ENCODE results near the gene UBXN6. TPM values are rescaled to one million over a fixed set of nuclear protein-coding genes. Genes with fewer than 3 reads are reported as not detected.
A peak's percentile ranks its signal among the peaks of the same experiment; 100 is the strongest.

UBXN6 gene
- total RNA-seq, 1 donor from 2014 or later = 105 TPM

DNA sequence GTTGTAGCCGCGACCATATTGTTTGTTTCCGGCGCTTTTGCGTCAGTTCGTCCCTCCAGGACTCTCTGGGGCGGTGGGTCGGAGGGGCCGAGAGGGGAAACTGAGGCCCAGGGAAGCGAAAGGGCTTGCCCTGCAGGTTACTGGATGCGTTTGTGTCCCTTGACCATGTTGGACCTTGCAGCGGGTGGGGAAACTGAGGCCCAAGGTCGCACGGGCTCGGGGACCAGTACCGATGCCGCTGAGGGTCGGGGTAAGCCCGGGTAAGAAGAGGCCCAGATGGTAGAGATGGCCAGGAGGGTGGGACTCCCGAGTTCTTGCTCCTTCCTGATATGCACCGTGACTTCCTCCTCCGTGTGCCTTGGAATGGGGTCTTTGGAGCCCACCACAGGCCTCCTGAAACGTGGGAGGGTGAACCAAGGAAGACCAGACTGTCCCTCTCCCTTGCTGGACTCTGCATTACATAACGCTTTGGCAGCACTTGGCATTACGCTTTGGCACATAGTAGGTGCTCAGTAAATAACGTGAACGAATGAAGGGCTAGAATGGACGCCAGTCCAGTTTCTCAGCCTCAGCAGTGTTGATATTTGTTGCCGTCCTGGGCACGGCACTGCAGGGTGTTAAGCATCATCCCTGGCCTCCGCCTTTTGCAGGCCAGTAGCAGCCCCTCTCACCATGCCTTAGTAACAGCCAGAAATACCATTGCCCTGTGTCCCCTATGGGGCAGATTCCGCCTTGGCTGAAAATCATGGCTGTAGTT, 54.4 kb downstream of the UBXN6 start:
- DNase-seq (ENCODE audit: low read depth) = no peak

DNA sequence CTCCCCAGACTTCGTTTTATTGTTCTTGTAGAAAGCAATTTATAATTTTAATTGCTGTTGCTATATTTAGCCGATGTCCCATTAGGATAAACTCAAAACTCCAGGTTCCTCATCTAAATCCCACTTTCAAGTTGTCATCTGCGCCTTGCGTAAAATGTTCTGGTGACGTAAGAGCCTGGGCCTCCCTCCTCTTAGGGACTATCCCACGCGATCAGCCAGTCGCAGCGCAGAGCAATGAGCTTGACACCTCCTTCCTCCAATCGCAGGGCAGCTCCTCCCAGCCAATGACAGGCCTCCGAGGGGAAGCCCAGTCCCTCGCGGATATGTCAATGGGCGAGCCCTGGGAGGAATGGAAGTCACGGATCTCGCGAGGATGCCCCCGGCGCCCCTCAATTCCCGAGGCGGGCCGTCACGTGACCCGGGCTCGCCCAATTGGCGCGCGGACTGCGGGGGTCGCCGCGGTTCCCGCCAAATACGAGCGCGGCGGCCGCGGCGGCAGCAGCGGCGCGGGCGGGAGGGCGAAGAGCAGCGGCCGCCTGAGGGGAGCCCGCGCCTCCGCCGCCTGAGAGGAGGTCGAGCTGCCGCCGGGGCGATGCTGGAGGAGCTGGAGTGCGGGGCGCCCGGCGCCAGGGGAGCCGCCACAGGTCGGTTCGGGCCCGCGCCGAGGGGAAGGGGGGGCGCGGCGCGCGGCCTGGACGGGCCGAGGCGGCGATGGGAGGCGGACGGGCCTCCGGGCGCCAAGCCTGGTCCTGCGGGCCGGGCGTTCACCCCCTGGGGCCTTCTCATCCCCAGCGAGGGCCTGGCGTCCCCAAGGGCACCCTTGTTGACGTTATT, 55.2 kb downstream of the UBXN6 start, which contains the start of gene CHAF1A:
Gene CHAF1A, plus strand, starts transcription at position 470 of the 834 bp plus-strand sequence. Its CDS starts 123 bp downstream, at position 593.
- peak; percentile 99 for DNase-seq (ENCODE audit: low read depth)

DNA sequence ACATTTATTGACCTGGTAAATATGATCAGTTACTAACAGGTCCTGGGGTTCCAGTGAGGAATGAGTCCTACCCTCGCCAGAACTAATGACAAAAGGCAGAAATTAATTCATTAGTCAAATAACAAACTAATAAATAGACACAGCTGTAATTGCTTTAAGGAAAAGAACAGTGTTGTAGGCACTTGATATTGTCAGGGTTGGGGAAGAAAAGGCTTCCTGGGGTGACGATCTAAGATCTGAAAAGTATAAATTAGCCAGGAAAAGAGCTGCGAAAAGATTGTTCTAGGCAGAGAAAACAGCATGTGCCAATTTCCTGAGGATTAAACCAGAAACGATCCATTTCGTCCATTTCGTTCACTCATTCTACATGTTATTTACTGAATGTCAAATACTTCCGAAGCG, 55.8 kb downstream of the UBXN6 start:
- DNase-seq (ENCODE audit: low read depth) = no peak

DNA sequence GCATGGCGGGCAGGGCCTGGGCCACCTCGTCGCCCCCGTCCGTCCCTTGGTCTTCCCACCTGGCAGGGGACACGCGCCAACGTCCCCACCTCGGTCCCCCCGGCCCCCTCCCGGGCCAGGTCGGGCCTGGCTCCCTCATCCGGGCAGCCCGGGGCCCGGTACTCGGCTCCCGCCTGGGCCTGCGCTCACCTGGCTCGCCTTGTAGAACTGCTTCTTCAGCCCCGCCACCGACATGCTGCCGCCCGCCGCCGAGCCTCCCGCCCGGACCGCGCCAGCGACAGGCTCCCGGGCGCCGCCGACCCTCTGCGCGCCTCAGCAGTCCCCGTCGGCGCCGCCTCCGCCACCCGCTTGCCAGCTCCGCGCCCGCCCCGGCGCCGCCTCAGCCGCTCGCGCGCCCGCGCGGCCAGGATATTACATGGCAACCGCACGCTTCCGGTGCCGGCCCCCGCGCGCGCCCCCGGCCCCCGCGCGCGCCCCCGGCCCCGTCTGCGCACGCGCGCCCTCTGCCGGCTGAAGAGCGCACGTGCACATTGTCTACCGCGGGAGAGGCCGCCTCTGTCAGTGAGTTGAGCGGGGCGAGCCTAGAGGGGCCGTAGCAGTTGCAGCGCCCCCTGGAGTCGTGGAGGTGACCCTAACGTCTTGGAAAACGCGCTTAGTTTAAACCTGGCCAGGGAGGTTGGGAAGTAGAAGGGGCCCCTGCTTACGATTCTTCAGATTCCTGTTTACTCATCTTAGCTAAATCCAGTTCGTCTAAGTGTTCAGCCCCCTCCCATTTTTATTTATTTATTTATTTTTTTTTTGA, 57.3 kb downstream of the UBXN6 start, which contains the start of gene SH3GL1:
Gene SH3GL1, minus strand, starts transcription at position 413 of the 802 bp plus-strand sequence. Its CDS starts 179 bp downstream, at position 234.
- peak; percentile 53 for DNase-seq (ENCODE audit: low read depth)

DNA sequence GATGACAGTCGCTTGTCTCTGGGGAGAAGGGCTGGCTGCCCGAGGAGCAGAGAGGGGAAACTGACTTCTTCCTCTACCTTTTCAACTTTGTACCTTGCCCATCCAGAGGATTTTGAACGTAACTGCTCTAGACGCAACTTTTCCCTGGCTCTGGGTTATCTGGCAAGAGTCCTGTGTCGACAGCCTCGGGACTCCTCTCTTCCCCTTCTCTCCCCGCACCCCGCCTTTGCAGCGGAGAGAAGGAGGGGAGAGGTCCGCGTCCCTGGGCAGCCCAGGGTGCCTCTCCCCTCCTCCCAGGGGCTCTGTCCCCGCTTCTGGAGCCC, 57.8 kb downstream of the UBXN6 start:
- no peak for DNase-seq (ENCODE audit: low read depth)

DNA sequence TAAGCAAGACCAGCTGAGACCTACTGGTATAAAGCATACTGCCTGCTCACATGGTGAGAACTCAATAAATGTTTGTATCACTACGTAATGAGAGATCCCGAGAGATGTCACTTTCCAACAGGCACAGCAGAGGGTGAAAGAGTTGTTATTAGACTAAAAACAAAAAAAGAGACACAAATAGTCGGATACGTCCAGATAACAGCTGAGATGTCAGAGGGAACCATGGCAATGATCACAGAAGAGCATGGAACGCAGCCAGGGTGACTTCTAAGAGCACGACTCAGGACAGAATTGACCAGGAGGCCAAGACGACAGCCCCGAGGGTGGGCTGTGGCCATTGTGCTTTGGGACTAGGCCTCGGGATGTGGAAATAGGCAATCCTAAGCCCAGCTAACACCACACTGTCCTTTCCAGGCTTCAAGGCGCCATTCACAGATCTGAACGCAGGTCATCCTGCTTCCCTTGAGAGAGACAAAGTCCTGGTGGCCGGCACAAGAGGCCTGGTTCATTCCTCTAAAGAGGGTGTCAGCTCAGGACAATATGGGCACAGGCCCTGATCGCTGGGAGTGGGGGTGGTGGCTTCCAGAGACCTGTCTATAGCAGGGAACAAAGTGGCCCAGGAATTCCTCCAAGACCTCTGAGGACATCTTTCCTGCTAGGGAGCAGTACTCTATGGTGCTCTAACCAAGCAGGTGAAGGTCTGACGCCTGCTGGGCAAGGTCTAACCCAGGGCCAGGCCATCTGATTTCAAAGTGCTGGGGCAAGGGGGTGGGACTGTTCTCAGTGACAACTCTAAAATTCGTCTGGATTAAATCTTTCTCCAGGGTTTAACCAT, 60.4 kb downstream of the UBXN6 start:
- DNase-seq (ENCODE audit: low read depth) = no peak

Other genes starting within 250 kb of the UBXN6 start
- gene EBI3, start 228.3 kb downstream of the UBXN6 start, total RNA-seq = 1.3 and 2.4 TPM in 2 replicates
- gene YJU2, start 210.7 kb downstream of the UBXN6 start, total RNA-seq = 19.8 and 25.7 TPM in 2 replicates
- gene SHD, start 178.5 kb downstream of the UBXN6 start, total RNA-seq = not detected in 2 replicates
- not detected in 2 replicates for gene TMIGD2, start 155.4 kb downstream of the UBXN6 start, total RNA-seq
- 1.0 and 5.6 TPM in 2 replicates for gene FSD1, start 153.2 kb downstream of the UBXN6 start, total RNA-seq
- gene STAP2, start 119.0 kb downstream of the UBXN6 start, total RNA-seq = 26.6 and 89.1 TPM in 2 replicates
- gene MPND, start 114.2 kb downstream of the UBXN6 start, total RNA-seq = 6.9 and 7.2 TPM in 2 replicates
- gene SH3GL1, start 57.2 kb downstream of the UBXN6 start, total RNA-seq = 30.6 and 51.2 TPM in 2 replicates
- 5.6 and 10.9 TPM in 2 replicates for gene CHAF1A, start 55.2 kb downstream of the UBXN6 start, total RNA-seq
- 47.2 and 59.5 TPM in 2 replicates for gene HDGFL2, start 14.5 kb upstream of the UBXN6 start, total RNA-seq
- under 0.01 and 0.10 TPM in 2 replicates for gene PLIN4, start 60.7 kb upstream of the UBXN6 start, total RNA-seq
- 0.17 and 0.40 TPM in 2 replicates for gene PLIN5, start 77.4 kb upstream of the UBXN6 start, total RNA-seq
- 0.17 and 2.9 TPM in 2 replicates for gene LRG1, start 82.2 kb upstream of the UBXN6 start, total RNA-seq
- 0.17 and 0.89 TPM in 2 replicates for gene SEMA6B, start 101.9 kb upstream of the UBXN6 start, total RNA-seq
- 3.0 and 5.4 TPM in 2 replicates for gene TNFAIP8L1, start 181.7 kb upstream of the UBXN6 start, total RNA-seq
- gene MYDGF, start 212.5 kb upstream of the UBXN6 start, total RNA-seq = 52.1 and 140 TPM in 2 replicates

Data from renal cortical epithelial cell (primary cell).